Activated gamma-delta T cell treated with Interleukin-2 at 50 U/mL for 16 hours (primary cell): Measurements from ENCODE around the gene MACROH2A1.
"Not testable (repeated sequence)": the region's sequence is repeated elsewhere in the genome, so short reads cannot be mapped to it uniquely, and the experiment has no call there.

ENCODE experiments used
- DNase-seq: peaks from one replicate; pipeline ENCODE4 v3.0.0-alpha.2; 2020

The MACROH2A1 gene

GRCh38 chr5:135376961-135377624, 21.9 kb downstream of the MACROH2A1 start:
- DNase-seq, result no peak

GRCh38 chr5:135375040-135375793, 23.8 kb downstream of the MACROH2A1 start:
- DNase-seq, result no peak

- no peak for DNase-seq
Measured at GRCh38 chr5:135373736-135374515, 25.1 kb downstream of the MACROH2A1 start.

- no peak for DNase-seq
Measured at GRCh38 chr5:135372654-135373381, 26.2 kb downstream of the MACROH2A1 start.

GRCh38 chr5:135371622-135372232, 27.3 kb downstream of the MACROH2A1 start:
- DNase-seq, result no peak

GRCh38 chr5:135369952-135370351, 29.1 kb downstream of the MACROH2A1 start:
- no peak for DNase-seq

GRCh38 chr5:135367554-135367953, 31.5 kb downstream of the MACROH2A1 start:
- DNase-seq, result no peak

- DNase-seq, result no peak
Measured at GRCh38 chr5:135367076-135367475, 32.0 kb downstream of the MACROH2A1 start.

- no peak for DNase-seq
Measured at GRCh38 chr5:135365281-135365680, 33.8 kb downstream of the MACROH2A1 start.

GRCh38 chr5:135364421-135365262, 34.4 kb downstream of the MACROH2A1 start:
- DNase-seq, result no peak

- not testable (repeated sequence) for DNase-seq
Measured at GRCh38 chr5:135363342-135363741, 35.7 kb downstream of the MACROH2A1 start.

GRCh38 chr5:135362102-135362501, 36.9 kb downstream of the MACROH2A1 start:
- no peak for DNase-seq

- DNase-seq, result no peak
Measured at GRCh38 chr5:135360278-135361274, 38.5 kb downstream of the MACROH2A1 start.

- DNase-seq, result no peak
Measured at GRCh38 chr5:135359374-135360165, 39.5 kb downstream of the MACROH2A1 start.

- no peak for DNase-seq
Measured at GRCh38 chr5:135357685-135358084, 41.3 kb downstream of the MACROH2A1 start.

GRCh38 chr5:135356522-135357318, 42.3 kb downstream of the MACROH2A1 start:
- DNase-seq, result no peak

GRCh38 chr5:135355169-135355568, 43.9 kb downstream of the MACROH2A1 start:
- DNase-seq, result no peak

- no peak for DNase-seq
Measured at GRCh38 chr5:135353952-135354721, 44.9 kb downstream of the MACROH2A1 start.
